ENCODE results near the gene TMEM18. TPM values are rescaled to one million over a fixed set of nuclear protein-coding genes. Genes with fewer than 3 reads are reported as not detected.
A peak's percentile ranks its signal among the peaks of the same experiment; 100 is the strongest.

Gene TMEM18
- total and polyA plus RNA-seq, 9 of the 15 experiments (the other 6 are each of a cell fraction or from before 2014, with no cell fraction given): 12.8 to 55.9 (median 21.8) TPM

- TF ChIP-seq HMBOX1 (IDR thresholded peaks at IDR 0.05) (no peak), THRAP3 (IDR thresholded peaks at IDR 0.05; ENCODE audit: borderline replicate concordance) (no peak), EHMT2 (IDR thresholded peaks at IDR 0.05) (no peak), NFYB (IDR thresholded peaks at IDR 0.05; ENCODE audit: extremely low read depth, insufficient read length) (no peak), ZNF699 (CRISPR knock-in tag; IDR thresholded peaks at IDR 0.05; ENCODE audit: insufficient replicate concordance) (no peak), NR4A1 (CRISPR knock-in tag; IDR thresholded peaks at IDR 0.05) (0 out of 2 replicates have a peak, but pooled peaks have one; percentile 13), NR4A1 (tag; IDR thresholded peaks at IDR 0.05) (no peak), NR2C1 (IDR thresholded peaks at IDR 0.05) (no peak), NR2C1 (tag; IDR thresholded peaks at IDR 0.05) (no peak), SIN3A (IDR thresholded peaks at IDR 0.05; ENCODE audit: borderline replicate concordance in 2 of 2, control insufficient read depth in 1 of 2, low read depth in 2 of 2, low read length in 2 of 2) (peak in 1 of 2 experiments; percentile 76; a peak in 1 of 4 replicates), ARID4B (CRISPR knock-in tag; IDR thresholded peaks at IDR 0.05) (0 out of 2 replicates have a peak, but pooled peaks have one; percentile 2), YBX1 (IDR thresholded peaks at IDR 0.05) (no peak), PATZ1 (CRISPR knock-in tag; IDR thresholded peaks at IDR 0.05; ENCODE audit: borderline replicate concordance) (no peak)
Measured at GRCh38 chr2:676647-677055, 555 bp downstream of the TMEM18 start (continued).

Measured in K562 (cell line).